HepG2 (cell line): ENCODE results near the gene RHOV. TPM values are rescaled to one million over a fixed set of nuclear protein-coding genes. Genes with fewer than 3 reads are reported as not detected.

Experiments
- ATAC-seq: fragments of 200-7000 bp; cut with Tn5 transposase; 3 replicates; pipeline ENCODE4 v1.9.1; 2020; ENCODE audit warnings: mild to moderate bottlenecking, moderate library complexity
- BruUV-seq: library from RNA; stranded (reverse); fragments of 400-500 nt; replicated peaks from 2 replicates; lab custom pipeline; 2021; lab: Mats Ljungman, UMichigan
- CTCF ChIA-PET: fragments of 300-600 bp; formaldehyde crosslinking; extraction: SDS; loops from one replicate; lab custom pipeline; 2021; ENCODE audit warnings: low total read pairs, inconsistent platforms, low intra/inter-chr PET ratio; lab: Yijun Ruan, JAX
- POLR2A ChIA-PET: fragments of 350-600 bp; sonication (Branson Sonifier 250); formaldehyde crosslinking; loops from one replicate; lab custom pipeline; 2020; ENCODE audit warnings: antibody characterized with exemption, inconsistent platforms; lab: Yijun Ruan, JAX
- DNase-seq: peaks from one replicate; pipeline ENCODE4 v3.0.0-alpha.2; 2015; ENCODE audit warnings: low spot score
- FAIRE-seq: peaks from 3 replicates; lab custom pipeline; 2011; peaks lifted over from hg19 to GRCh38; lab: Jason Lieb, UNC
- H2AFZ ChIP-seq: one replicate; pipeline ENCODE4 v1.6.1; 2011; ENCODE audit warnings: low read length, inconsistent platforms
- H3K27ac ChIP-seq: fragments of 300-600 bp; 3 replicates; pipeline ENCODE4 v1.8.0; 2011; ENCODE audit warnings: mixed run types, mild to moderate bottlenecking, mixed read lengths, low read length, inconsistent platforms; ENCODE audit not compliant: insufficient read depth; ENCODE audit errors: extremely low read length
- H3K27me3 ChIP-seq, 2 experiments: fragments of 200-600 bp in 1 of 2; 2 replicates in 1 of 2; 3 replicates in 1 of 2; pipeline versions ENCODE4 v1.6.0 to v1.8.0; 2011; ENCODE audit warnings: low read length in 2 of 2, mild to moderate bottlenecking in 2 of 2, moderate library complexity in 2 of 2, inconsistent platforms in 1 of 2; ENCODE audit not compliant: insufficient read depth in 2 of 2, control insufficient read depth in 1 of 2
- H3K36me3 ChIP-seq, 2 experiments: fragments of 200-600 bp in 1 of 2; replicated peaks in 1 of 2; 2 replicates in 1 of 2; 3 replicates in 1 of 2; pipeline versions ENCODE4 v1.5.1 to v1.8.0; 2011; ENCODE audit warnings: low read length in 2 of 2, inconsistent platforms in 1 of 2; ENCODE audit not compliant: insufficient read depth in 2 of 2, control insufficient read depth in 1 of 2
- H3K4me1 ChIP-seq: 2 replicates; pipeline ENCODE4 v1.5.1; 2012; ENCODE audit warnings: low read length, inconsistent platforms; ENCODE audit not compliant: insufficient read depth
- H3K4me2 ChIP-seq: 2 replicates; pipeline ENCODE4 v1.6.0; 2011; ENCODE audit warnings: low read depth, low read length, inconsistent platforms
- H3K4me3 ChIP-seq, 3 experiments: fragments of 200-600 bp in 1 of 3; sonication (generic), shearing (Covaris generic) in 1 of 3; replicated peaks in 1 of 3; 2 replicates each; pipeline ENCODE4 v1.5.1; 2011 to 2016; ENCODE audit warnings: low read length in 3 of 3, inconsistent platforms in 2 of 3, low read depth in 2 of 3, mild to moderate bottlenecking in 2 of 3, control low read depth in 1 of 3, mixed read lengths in 1 of 3; ENCODE audit not compliant: insufficient read depth in 1 of 3
- H3K79me2 ChIP-seq: one replicate; pipeline ENCODE4 v1.6.1; 2011; ENCODE audit warnings: low read length, inconsistent platforms; ENCODE audit not compliant: insufficient read depth
- H3K9ac ChIP-seq: 2 replicates; pipeline ENCODE4 v1.6.0; 2011; ENCODE audit warnings: mild to moderate bottlenecking, low read depth, low read length, inconsistent platforms; ENCODE audit not compliant: insufficient read depth
- H3K9me3 ChIP-seq: 2 replicates; pipeline ENCODE4 v1.5.1; 2012; ENCODE audit warnings: mild to moderate bottlenecking, low read length
- H4K20me1 ChIP-seq: 2 replicates; pipeline ENCODE4 v1.6.0; 2011; ENCODE audit warnings: inconsistent platforms, mild to moderate bottlenecking, low read length, moderate library complexity; ENCODE audit not compliant: insufficient read depth
- BORCS8-MEF2B ChIP-seq: sonication (generic); formaldehyde crosslinking; IDR thresholded peaks from 2 replicates; pipeline ENCODE4 v1.8.0; 2022; ENCODE audit warnings: mild to moderate bottlenecking, missing genetic modification reagents
- HNRNPK ChIP-seq: fragments of 200-400 bp; formaldehyde crosslinking; IDR thresholded peaks from 2 replicates; pipeline ENCODE4 v1.6.1; 2018; ENCODE audit warnings: low read length, low read depth, moderate library complexity, mild to moderate bottlenecking; ENCODE audit not compliant: poor library complexity, severe bottlenecking
- RBFOX2 ChIP-seq: fragments of 200-400 bp; formaldehyde crosslinking; IDR thresholded peaks from 2 replicates; pipeline ENCODE4 v1.6.1; 2017; ENCODE audit warnings: low read depth, mild to moderate bottlenecking, low read length
- SP1 ChIP-seq, 2 experiments: fragments of 450-650 bp in 1 of 2; sonication (generic) in 1 of 2; formaldehyde crosslinking in 1 of 2; IDR thresholded peaks; 2 replicates each; pipeline versions ENCODE4 v1.4.0 to v1.6.1; 2016 to 2020; ENCODE audit warnings: missing genetic modification reagents in 1 of 2
- ZFX ChIP-seq: sonication (generic); formaldehyde crosslinking; IDR thresholded peaks from 2 replicates; pipeline ENCODE4 v1.4.0; 2020; ENCODE audit warnings: mild to moderate bottlenecking, low read depth, missing genetic modification reagents, moderate library complexity
- ZNF546 ChIP-seq: sonication (generic); formaldehyde crosslinking; conservative IDR thresholded peaks from 2 replicates; pipeline ENCODE4 v1.8.1; 2023; ENCODE audit warnings: mild to moderate bottlenecking, missing genetic modification reagents
- ZNF557 ChIP-seq: sonication (generic); formaldehyde crosslinking; IDR thresholded peaks from 2 replicates; pipeline ENCODE4 v1.4.0; 2020; ENCODE audit warnings: missing genetic modification reagents
- WGBS: methylation state at CpG from one replicate; pipeline ENCODE4 v1.1.6; 2017; ENCODE audit warnings: low lambda C conversion rate; 5-methylcytosine and 5-hydroxymethylcytosine counted together
- in situ Hi-C: cut with HindIII; loops from 2 replicates; pipeline ENCODE4 v1.10.0; 2017; ENCODE audit warnings: low pct_unique_long_range_greater_than_20kb; ENCODE audit not compliant: extremely low pct_ligation_motif_present
- intact Hi-C: fragments of 100-400 bp; cut with micrococcal nuclease; formaldehyde crosslinking; loops from one replicate; pipeline ENCODE4 v1.10.0; 2022; ENCODE audit not compliant: unreplicated experiment
- polyA plus RNA-seq, 8 experiments: library from polyadenylated mRNA; depleted of rRNA in 3 of 8; stranded (reverse) in 7 of 8; unstranded in 1 of 8; fragments of >200 nt; fragmentation: Illumina TruSeq in 4 of 8; extraction: Trizol in 4 of 8; gene quantifications; 2 replicates each; pipeline versions ENCODE4 v1.2.1 to v1.2.3, GENCODE V29; 2011 to 2016; ENCODE audit warnings: low read depth in 4 of 8, missing spikeins in 1 of 8, mixed read lengths in 1 of 8; ENCODE audit not compliant: insufficient read depth in 1 of 8
- total RNA-seq, 5 experiments: library from RNA; depleted of rRNA; stranded (reverse); fragments of >200 nt; fragmentation: Illumina TruSeq; extraction: Trizol; gene quantifications; 2 replicates each; pipeline ENCODE4 v1.2.3, GENCODE V29; 2016; ENCODE audit warnings: low read depth in 1 of 5
- TF ChIP-seq, protein P1 (sequence below): IDR thresholded peaks from 2 replicates; pipeline ENCODE4 v1.4.0; 2020; ENCODE audit warnings: mild to moderate bottlenecking, missing genetic modification reagents

RHOV gene
- total and polyA plus RNA-seq, 2 of the 13 experiments (the other 11 are each of a cell fraction or from before 2014, with no cell fraction given): 0.17 to 0.18 TPM

DNA sequence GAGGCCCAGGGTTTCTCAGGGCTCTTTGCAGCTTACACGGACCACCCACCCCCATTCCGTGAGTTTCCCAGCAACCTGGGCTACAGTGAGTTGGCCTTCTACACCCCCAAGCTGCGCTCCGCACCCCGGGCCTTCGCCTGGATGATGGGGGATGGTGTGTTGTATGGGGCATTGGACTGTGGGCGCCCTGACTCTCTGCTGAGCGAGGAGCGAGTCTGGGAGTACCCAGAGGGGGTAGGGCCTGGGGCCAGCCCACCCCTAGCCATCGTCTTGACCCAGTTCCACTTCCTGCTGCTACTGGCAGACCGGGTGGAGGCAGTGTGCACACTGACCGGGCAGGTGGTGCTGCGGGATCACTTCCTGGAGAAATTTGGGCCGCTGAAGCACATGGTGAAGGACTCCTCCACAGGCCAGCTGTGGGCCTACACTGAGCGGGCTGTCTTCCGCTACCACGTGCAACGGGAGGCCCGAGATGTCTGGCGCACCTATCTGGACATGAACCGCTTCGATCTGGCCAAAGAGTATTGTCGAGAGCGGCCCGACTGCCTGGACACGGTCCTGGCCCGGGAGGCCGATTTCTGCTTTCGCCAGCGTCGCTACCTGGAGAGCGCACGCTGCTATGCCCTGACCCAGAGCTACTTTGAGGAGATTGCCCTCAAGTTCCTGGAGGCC, 25.6 kb upstream of the RHOV start:
- CTCF ChIA-PET: no interaction called here

DNA sequence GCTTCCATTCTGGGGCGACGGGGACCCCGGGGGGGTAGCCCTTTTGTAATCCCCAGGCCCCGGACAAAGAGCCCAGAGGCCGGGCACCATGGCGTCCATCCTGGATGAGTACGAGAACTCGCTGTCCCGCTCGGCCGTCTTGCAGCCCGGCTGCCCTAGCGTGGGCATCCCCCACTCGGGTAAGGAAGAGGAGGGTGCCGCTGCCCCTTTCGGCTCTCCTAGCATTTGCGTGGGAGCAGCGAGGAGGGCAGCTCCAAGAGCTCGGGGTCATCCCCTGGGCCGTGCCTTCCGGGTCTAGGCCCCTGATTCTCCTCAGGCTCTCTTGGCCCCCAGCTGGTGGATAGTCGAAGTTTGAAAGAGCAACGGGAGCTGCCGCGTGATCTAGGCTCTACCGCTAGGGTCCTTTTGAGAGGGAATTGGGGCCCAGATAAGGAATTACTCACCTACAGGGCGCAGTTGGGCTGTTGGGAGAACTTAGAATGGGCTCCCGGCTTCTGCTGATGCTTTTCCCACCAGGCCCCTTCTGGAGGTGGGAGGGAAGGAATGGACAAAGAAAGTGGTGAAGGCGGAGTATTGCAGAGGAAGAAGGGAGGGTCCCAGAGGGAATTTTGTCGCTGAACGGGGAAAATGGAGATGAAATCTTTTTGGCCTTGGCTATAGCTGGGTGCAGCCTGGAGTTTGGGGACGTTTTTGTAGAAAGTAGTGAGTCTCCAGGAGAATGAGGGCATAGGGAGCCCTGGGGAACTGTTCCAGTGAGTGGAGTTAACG, 20.8 kb upstream of the RHOV start:
- peak; percentile 86 for DNase-seq
- Histone ChIP-seq H3K4me3 (peak overlapping the region; percentile 87 to 98 (median 89)), H3K27me3 (no peaks in the 10 kb centered on the region), H3K4me2 (peak overlapping the region; percentile 96), H3K79me2 (peaks cover 17% of the 10 kb centered on the region), H3K27ac (peak overlapping the region; percentile 82), H3K36me3 (peaks cover 10 to 26% of the 10 kb centered on the region in 2 experiments), H2AFZ (no peak overlapping the region), H4K20me1 (no peaks in the 10 kb centered on the region), H3K9me3 (no peaks in the 10 kb centered on the region), H3K4me1 (peaks cover 36% of the 10 kb centered on the region), H3K9ac (peak overlapping the region; percentile 86)
- ChIA-PET POLR2A (interaction anchor here (0.9 to 2.3 kb wide), 17 partner anchors 9 to 222 kb away, joined by 3 to 40 read pairs (median 4); partner anchors contain the start of genes DNAJC17, GCHFR, INO80 and RAD51), CTCF (interaction anchor here (5.3 kb wide), 1 partner anchor 36 kb away, joined by 80 read pairs; no protein-coding TSS in a partner anchor)
- intact Hi-C loops: loop anchor here (5.0 kb wide), 2 partner anchors 148 to 193 kb away; no protein-coding TSS in a partner anchor
- peak; percentile 82 for ATAC-seq
- 4% methylated on average over 7 of the region's 33 CpGs for WGBS
- in situ Hi-C loops: loop anchor here (5.0 to 10.0 kb wide), 3 partner anchors 38 to 310 kb away; partner anchors contain the start of gene RAD51
- BruUV-seq: TSS peak; percentile 81
- peak; percentile 75 for FAIRE-seq
- TF ChIP-seq HNRNPK (no peak), ZNF546 (no peak), ZNF557 (CRISPR knock-in tag) (no peak), ZFX (peak; percentile 79; the same call in 1 of the 2 replicates), SP1 (IDR thresholded peaks at IDR 0.05) (no peak), SP1 (CRISPR knock-in tag; IDR thresholded peaks at IDR 0.05) (peak; percentile 8; the same call in 1 of the 2 replicates)
- TF ChIP-seq, protein P1, sequence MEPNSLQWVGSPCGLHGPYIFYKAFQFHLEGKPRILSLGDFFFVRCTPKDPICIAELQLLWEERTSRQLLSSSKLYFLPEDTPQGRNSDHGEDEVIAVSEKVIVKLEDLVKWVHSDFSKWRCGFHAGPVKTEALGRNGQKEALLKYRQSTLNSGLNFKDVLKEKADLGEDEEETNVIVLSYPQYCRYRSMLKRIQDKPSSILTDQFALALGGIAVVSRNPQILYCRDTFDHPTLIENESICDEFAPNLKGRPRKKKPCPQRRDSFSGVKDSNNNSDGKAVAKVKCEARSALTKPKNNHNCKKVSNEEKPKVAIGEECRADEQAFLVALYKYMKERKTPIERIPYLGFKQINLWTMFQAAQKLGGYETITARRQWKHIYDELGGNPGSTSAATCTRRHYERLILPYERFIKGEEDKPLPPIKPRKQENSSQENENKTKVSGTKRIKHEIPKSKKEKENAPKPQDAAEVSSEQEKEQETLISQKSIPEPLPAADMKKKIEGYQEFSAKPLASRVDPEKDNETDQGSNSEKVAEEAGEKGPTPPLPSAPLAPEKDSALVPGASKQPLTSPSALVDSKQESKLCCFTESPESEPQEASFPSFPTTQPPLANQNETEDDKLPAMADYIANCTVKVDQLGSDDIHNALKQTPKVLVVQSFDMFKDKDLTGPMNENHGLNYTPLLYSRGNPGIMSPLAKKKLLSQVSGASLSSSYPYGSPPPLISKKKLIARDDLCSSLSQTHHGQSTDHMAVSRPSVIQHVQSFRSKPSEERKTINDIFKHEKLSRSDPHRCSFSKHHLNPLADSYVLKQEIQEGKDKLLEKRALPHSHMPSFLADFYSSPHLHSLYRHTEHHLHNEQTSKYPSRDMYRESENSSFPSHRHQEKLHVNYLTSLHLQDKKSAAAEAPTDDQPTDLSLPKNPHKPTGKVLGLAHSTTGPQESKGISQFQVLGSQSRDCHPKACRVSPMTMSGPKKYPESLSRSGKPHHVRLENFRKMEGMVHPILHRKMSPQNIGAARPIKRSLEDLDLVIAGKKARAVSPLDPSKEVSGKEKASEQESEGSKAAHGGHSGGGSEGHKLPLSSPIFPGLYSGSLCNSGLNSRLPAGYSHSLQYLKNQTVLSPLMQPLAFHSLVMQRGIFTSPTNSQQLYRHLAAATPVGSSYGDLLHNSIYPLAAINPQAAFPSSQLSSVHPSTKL: no peak

More for the DNA sequence above, 25.6 kb upstream of the RHOV start:
- 98% methylated on average over 19 of the region's 33 CpGs for WGBS
- peaks cover 11% of the 10 kb centered on the region for H3K4me1 ChIP-seq
- H4K20me1 ChIP-seq: no peaks in the 10 kb centered on the region
- no peaks in the 10 kb centered on the region for H3K27me3 ChIP-seq
- H3K9ac ChIP-seq: no peak overlapping the region
- no peak overlapping the region for H2AFZ ChIP-seq
- TF ChIP-seq BORCS8-MEF2B (CRISPR knock-in tag): no peak
- TF ChIP-seq RBFOX2: peak; percentile 15; the same call in 1 of the 2 replicates
- H3K36me3 ChIP-seq: peaks cover 26 to 55% of the 10 kb centered on the region in 2 experiments
- no peak overlapping the region for H3K27ac ChIP-seq
- no peak for DNase-seq
- POLR2A ChIA-PET: no interaction called here
- intact Hi-C loops (no loop called here), in situ Hi-C loops (loop anchor here (5.0 to 10.0 kb wide), 3 partner anchors 205 to 315 kb away; partner anchors contain the start of gene RAD51)
- peaks cover 14% of the 10 kb centered on the region for H3K79me2 ChIP-seq
- ATAC-seq: no peak
- no peak overlapping the region for H3K4me3 ChIP-seq
- BruUV-seq: no TSS peak
- H3K9me3 ChIP-seq: no peaks in the 10 kb centered on the region
- no peak overlapping the region for H3K4me2 ChIP-seq
- no peak for FAIRE-seq
